ENCODE data around the gene CYP2W1. TPM values are rescaled to one million over a fixed set of nuclear protein-coding genes. Genes with fewer than 3 reads are reported as not detected.

Gene CYP2W1
- total RNA-seq, 1 experiment from 2014 or later = not detected

- Mint-ChIP-seq H3K27me3 (ENCODE audit: low read depth) (no peaks in the 10 kb centered on the region), H3K9me3 (no peaks in the 10 kb centered on the region), H3K27ac (no peak overlapping the region), H3K4me1 (peaks cover 7% of the 10 kb centered on the region; the same call in 1 of the 2 replicates), H3K4me3 (no peak overlapping the region), H3K36me3 (peaks cover 3% of the 10 kb centered on the region; the same call in 1 of the 2 replicates)
- no peak for ATAC-seq
- TF ChIP-seq NFYB (CRISPR knock-in tag; conservative IDR thresholded peaks at IDR 0.05; ENCODE audit: low read depth) (no peak), HMGXB4 (CRISPR knock-in tag; IDR thresholded peaks at IDR 0.05) (no peak), ZNF423 (CRISPR knock-in tag; IDR thresholded peaks at IDR 0.05) (no peak), USF1 (CRISPR knock-in tag; IDR thresholded peaks at IDR 0.05) (no peak), FOXP4 (CRISPR knock-in tag; IDR thresholded peaks at IDR 0.05) (no peak), TCF7 (CRISPR knock-in tag; IDR thresholded peaks at IDR 0.05; ENCODE audit: low read depth) (no peak), AR (CRISPR knock-in tag; IDR thresholded peaks at IDR 0.05) (no peak)
- POLR2A ChIA-PET = no interaction called here
- CTCF ChIA-PET = interaction anchor here (1.4 kb wide), 1 partner anchor 20 kb away, joined by 4 read pairs; the partner anchor contains the start of gene GPR146
- DNase-seq (ENCODE audit: low spot score) = no peak
These were observed 41.4 kb downstream of the CYP2W1 start for GRCh38 chr7:1024331-1024841.

GRCh38 chr7:1024876-1025742 is 42.1 kb downstream of the CYP2W1 start:
- H3K27me3 Mint-ChIP-seq (ENCODE audit: low read depth) = no peaks in the 10 kb centered on the region
- H3K4me3 Mint-ChIP-seq = no peak overlapping the region
- ChIA-PET POLR2A (no interaction called here), CTCF (interaction anchor here (0.6 to 3.1 kb wide), 6 partner anchors 19 to 158 kb away, joined by 3 to 22 read pairs (median 4); partner anchors contain the start of gene GPR146)
- H3K9me3 Mint-ChIP-seq = no peaks in the 10 kb centered on the region
- no peak overlapping the region for H3K27ac Mint-ChIP-seq
- H3K4me1 Mint-ChIP-seq = peaks cover 7% of the 10 kb centered on the region; the same call in 1 of the 2 replicates
- DNase-seq (ENCODE audit: low spot score) (no peak), ATAC-seq (no peak)
- peaks cover 3% of the 10 kb centered on the region; the same call in 1 of the 2 replicates for H3K36me3 Mint-ChIP-seq
- TF ChIP-seq USF2 (CRISPR knock-in tag; IDR thresholded peaks at IDR 0.05) = no peak
- TF ChIP-seq MLX (CRISPR knock-in tag; IDR thresholded peaks at IDR 0.05) = no peak
- TF ChIP-seq ZNF532 (CRISPR knock-in tag; IDR thresholded peaks at IDR 0.05; ENCODE audit: borderline replicate concordance) = no peak
